ENCODE measurements around the gene CDC123.
A peak's percentile ranks its signal among the peaks of the same experiment; 100 is the strongest.
"Not testable (repeated sequence)": the region's sequence is repeated elsewhere in the genome, so short reads cannot be mapped to it uniquely, and the experiment has no call there.

Gene CDC123

DNA sequence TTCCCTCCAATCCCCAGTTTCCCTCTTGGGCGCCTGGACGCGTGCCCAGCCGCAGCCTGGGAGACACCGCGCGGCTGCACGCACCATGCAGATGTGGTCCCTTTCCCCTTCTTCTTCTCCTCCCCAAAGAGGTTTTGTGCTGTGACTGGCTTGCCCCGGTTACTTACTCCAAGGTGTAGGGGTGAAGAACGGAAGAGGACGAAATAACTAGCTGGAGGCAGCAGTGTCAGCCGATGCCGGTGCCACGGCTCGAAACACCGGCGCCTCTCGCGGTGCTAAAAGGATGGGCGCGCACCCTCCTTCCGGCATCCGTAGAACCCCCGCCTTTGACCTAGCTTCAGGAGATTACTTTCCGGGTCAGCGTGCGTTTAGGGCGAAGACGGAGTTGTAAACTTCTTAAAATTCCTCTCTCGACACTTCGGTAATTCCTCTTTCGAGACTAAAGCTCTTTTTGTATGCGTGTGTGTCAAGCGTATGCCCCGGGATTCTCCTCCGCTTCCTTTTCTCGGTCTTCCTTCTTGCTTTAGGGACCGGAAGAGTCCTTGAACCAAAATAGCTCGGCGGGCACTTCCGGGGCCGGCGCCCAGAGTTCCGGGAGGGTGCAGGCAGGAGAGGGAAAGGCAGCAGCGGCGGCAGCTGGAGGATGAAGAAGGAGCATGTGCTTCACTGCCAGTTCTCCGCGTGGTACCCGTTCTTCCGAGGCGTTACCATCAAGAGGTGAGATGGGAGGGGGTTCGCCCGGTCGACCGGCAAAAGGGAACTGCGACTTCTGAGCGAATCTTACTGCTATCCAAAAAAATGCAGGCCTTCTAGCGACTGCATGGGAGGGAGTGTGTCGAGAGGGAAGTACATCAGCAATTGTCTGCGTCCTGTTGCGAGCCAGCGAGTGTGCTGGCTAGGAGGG, at the start of gene CDC123, which contains the start of gene NUDT5:
TSS of gene CDC123 (plus strand) at position 586 of the 904 bp plus-strand sequence. CDS start at position 644, 58 bp downstream.
TSS of gene NUDT5 (minus strand) at position 289 of the 904 bp plus-strand sequence. CDS start 9,600 bp downstream, outside the sequence.
- peak; percentile 91 for DNase-seq

DNA sequence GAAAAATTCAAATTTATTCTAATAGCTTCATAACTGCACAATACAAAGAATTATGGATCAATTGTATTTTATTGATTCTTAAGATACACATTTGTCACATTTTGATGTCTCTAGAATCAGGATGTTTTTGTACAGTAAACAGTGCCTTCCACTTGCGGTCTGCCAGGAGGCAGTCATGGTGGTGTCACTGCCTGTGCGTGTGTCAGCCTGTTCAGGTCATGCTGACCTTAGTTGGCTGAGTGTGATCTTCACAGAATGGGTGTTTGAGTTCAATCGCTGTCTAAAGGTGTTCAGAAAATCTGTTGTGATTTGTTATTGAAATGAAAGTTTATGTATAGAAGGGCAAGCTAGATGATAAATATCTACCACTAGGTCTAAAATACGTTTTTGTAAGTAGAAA, 45.8 kb upstream of the CDC123 start:
- no peak for DNase-seq

GRCh38 chr10:12154516-12154915, 41.5 kb upstream of the CDC123 start:
- no peak for DNase-seq

GRCh38 chr10:12156367-12157123, 39.4 kb upstream of the CDC123 start:
- no peak for DNase-seq

DNA sequence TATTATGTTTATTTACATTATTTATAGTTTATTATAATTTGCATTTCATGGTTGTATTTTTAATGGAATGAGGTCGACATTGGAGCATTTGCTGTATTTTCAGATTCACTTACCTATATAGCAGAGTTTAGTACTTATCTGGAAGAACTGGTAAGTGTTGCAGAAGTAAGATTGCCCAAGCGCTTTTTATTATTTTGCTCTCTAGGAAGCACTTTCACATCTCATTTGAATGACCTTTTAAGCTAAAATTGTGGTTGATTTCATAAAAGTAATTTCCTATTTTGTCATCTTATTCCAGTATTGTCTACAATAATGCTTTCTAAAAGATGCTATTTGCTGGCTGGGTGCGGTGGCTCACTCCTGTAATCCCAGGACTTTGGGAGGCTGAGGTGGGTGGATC, 37.9 kb upstream of the CDC123 start:
- no peak for DNase-seq

DNA sequence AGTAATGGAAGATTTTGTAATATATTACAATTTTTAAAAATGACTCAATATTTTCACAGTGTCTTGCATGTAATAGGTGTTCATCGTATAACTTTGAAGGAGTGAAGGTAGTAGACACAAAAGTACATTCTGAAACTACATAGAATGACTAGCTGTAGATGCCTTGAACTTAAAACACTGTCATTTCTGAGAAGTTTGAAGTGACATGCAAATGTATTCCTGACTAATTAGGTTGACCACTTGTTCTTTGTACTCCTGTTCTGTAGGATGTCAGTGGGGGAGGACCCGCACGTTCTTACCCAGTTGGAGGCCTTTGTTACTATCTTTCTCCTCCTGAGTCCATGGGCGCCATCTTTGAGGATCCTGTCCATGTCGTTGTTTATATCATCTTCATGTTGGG, 35.3 kb upstream of the CDC123 start:
- no peak for DNase-seq

GRCh38 chr10:12162927-12163326, 33.1 kb upstream of the CDC123 start:
- no peak for DNase-seq

DNA sequence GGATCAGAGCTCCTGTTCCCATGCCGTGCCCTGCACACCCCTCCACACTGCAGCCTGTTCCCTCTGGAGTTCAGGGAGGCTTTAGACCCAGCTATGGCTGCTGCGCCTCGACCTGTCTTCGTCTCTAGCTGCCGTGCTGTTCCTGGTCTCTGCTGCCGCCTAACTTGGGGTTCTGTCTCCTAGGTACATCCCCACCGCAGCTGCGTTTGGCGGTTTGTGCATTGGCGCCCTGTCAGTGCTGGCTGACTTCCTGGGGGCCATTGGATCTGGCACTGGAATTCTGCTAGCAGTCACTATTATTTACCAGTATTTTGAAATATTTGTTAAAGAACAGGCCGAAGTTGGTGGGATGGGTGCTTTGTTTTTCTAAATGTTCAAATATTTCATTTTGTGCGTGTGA, 31.9 kb upstream of the CDC123 start:
- no peak for DNase-seq

- no peak for DNase-seq
These were observed 31.0 kb upstream of the CDC123 start for GRCh38 chr10:12165036-12165435.

GRCh38 chr10:12165999-12166775, 29.8 kb upstream of the CDC123 start:
- DNase-seq, result no peak

DNA sequence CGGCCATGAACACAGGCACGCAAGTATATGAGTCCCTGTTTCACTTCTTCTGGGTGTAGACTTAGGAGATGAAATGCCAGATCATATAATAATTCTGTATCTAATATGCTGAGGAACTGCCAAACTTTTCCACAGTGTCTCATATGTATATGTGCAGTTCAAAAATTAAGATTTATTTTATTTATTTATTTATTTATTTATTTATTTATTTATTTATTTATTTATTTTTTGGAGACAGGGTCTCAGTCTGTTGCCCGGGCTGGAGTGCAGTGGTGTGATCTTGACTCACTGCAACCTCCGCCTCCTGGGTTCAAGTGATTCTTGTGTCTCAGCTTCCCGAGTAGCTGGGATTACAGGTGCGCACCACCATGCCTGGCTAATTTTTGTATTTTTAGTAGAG, 24.5 kb upstream of the CDC123 start:
- not testable (repeated sequence) for DNase-seq

DNA sequence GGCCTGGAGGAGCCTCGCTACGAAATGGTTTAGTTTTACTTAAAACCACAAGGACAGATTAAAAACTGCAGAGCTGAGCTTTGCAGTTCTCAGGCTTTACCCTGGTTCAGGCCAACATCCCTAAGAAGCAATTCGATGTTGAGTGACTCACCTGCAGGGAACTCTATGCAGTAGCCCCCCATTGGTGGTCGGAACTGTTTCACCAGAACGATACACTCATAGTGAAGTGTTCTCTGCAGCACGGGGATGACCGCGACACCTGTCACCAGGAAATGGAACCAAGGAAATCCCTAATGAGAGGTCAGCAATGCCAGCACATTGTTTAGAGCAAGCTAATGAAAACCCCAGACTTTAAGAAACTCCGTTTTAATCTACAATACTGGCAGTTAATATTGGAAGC, 18.3 kb upstream of the CDC123 start:
- DNase-seq, result no peak

- DNase-seq, result no peak
These were observed 16.3 kb upstream of the CDC123 start for GRCh38 chr10:12179606-12180170.

- DNase-seq, result no peak
These were observed 15.6 kb upstream of the CDC123 start for GRCh38 chr10:12180221-12180974.

GRCh38 chr10:12181065-12181775, 14.8 kb upstream of the CDC123 start:
- no peak for DNase-seq

- no peak for DNase-seq
These were observed 11.8 kb upstream of the CDC123 start for GRCh38 chr10:12184165-12184564.

GRCh38 chr10:12186323-12186722, 9.7 kb upstream of the CDC123 start:
- no peak for DNase-seq

DNA sequence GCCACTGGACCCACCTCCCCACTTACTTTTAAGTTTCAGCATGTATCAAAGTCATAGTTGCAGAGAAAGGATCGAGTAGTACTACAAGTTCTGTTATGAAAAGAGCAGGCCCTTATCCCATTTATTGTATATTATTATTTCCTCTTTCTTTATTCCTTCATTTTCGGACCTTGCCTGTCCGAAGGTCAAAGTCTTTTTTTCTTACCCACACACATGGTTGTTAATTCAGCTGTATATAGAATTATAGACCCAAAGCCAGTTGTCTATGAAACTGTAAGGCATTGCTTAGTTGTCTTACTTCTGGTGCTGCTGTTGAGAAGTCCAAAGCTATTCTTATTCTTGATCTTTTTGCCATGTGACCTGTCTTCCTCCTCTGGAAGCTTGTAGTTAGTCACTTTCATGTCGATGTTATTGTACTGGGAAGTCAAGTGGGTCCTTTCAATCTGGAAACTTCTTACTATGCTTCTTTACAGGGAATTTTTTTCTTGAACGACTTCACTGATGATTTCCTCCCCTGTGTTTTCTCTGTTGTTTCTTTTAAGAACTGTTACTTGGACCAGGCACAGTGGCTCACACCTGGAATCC, 8.6 kb upstream of the CDC123 start:
- DNase-seq, result no peak

- DNase-seq, result no peak
These were observed 7.3 kb upstream of the CDC123 start for GRCh38 chr10:12188656-12189055.

GRCh38 chr10:12189426-12189825, 6.6 kb upstream of the CDC123 start:
- DNase-seq, result no peak

- DNase-seq, result no peak
These were observed 4.3 kb upstream of the CDC123 start for GRCh38 chr10:12191715-12192114.
